Inflammatory macrophage (primary cell): ENCODE data around the gene ASCC3.
"Not testable (repeated sequence)": the region's sequence is repeated elsewhere in the genome, so short reads cannot be mapped to it uniquely, and the experiment has no call there.

Experiments used
- DNase-seq, 2 donors: peaks; one replicate each; pipeline ENCODE4 v3.0.0-alpha.2; 2020 to 2022

The ASCC3 gene

DNA sequence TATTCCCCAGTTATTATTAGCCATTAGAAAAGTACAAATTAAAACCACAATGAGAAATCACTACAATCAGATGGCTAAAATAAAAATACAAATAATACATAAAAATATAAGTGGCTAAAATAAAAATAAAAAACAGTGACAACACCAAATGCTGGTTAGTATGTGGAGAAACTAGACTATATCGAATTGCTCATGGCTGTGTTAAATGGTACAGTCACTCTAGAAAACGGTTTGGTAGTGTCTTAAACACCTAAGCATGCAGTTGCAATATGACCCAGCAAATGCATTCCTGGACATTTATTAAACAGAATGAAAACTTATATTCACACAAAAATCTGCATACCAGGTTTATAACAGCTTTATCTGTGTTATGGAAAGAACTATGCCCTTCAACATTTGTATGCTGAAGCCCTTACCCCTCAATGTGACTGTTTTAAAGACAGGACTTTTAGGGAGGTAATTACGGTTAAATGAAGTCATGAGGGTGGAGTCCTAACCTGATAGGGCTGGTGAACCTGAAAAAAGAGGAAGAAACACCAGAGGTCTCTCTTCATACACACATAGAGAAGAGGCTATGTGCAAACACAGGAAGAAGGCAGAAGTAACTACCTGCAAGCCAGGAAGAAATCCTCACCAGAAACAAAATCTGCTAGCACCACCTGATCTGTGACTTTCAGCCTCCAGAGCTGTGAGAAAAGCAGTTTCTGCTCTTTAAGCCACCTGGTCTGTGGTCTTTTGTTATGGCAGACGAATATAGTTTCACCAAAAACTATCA is 84.9 kb downstream of the ASCC3 start:
- DNase-seq = no peak

DNA sequence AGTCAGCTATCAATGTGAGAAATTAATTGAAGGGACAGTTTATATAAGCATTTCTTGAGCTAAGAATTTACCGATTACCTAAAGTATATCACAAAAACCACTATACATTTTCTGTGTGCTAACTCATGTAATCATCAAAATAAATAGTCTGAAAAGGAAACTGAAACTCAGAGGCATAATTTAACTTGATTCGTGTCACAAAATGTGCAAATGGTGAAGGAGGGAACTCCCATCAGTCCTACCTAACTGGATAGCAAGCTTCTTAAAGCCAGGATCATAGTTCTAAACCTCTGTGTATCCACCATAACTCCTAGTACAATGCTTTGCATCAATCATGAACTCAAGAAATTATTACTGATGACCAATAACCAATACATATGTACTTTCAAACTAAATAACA is 91.0 kb downstream of the ASCC3 start:
- DNase-seq = no peak

DNA sequence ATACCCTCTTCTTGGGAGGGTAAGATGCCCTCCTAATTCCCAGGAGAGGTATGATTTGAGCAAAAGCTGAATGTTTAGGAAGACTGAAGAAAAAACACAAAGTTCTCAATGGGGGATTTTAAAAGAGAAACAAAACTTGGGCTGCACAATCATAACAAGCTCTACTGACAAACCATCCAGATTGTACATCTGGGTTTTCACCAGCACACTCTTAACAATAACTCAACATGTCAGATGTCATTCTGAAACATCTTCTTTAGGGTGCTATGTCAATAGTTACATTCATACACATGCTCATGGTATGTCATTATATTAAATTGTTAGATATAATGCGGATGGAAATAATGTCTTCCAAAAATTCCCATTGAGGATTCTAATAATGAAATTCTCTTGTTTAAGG is 95.1 kb downstream of the ASCC3 start:
- DNase-seq = no peak

DNA sequence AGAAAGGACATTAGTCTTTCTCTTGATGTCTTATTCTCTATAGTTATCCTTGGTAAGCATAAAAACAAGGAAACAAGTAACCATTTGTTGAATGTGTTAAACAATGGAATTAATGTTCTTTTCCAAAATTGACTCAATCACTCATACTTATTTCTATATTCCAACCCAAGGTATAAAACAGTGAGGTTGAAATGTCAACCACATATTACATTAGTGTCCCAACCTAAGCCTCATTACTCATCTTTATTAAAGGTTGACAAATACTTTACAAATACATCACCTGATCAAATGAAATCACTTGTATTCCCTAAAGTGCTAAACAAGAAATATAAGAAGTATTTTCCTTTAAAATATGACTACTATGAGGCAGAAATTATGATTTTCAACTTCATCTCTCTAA is 100.5 kb downstream of the ASCC3 start:
- DNase-seq = no peak

DNA sequence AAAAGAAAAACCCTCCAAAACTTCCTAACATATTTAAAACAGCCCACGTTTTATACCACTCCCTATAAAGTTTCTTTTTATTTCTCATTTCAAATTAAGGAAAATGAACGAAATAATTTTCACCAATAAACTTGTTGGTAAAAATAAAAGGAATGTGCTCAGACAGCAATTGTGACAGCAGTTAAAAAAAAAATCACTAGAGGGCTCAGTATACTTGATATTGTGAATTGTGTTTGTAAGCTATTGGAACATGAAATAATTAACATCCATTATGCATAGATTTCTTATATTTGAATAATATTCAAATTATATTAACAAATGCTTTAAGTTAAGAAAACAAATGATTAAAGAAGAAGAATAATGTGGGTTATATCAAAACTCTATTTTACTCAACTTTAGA is 105.5 kb downstream of the ASCC3 start:
- DNase-seq = no peak

DNA sequence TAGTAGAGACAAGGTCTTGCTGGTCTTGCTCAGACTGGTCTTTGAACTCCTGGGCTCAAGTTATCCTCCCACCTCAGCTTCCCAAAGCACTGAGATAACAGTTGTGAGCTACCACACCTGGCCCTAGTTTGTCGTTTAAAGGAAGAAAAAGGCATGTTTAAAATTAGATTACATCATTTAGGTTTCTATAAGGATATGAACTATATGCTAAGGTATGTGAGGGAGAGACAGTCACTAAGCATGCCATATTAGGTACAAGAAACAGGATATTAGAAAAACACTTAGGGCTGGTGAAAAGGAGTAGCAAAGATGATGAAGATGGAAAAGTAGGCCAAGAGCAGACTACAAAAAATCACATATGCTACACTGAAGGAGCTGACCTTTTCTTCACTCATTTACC is 106.4 kb downstream of the ASCC3 start:
- no peak for DNase-seq

DNA sequence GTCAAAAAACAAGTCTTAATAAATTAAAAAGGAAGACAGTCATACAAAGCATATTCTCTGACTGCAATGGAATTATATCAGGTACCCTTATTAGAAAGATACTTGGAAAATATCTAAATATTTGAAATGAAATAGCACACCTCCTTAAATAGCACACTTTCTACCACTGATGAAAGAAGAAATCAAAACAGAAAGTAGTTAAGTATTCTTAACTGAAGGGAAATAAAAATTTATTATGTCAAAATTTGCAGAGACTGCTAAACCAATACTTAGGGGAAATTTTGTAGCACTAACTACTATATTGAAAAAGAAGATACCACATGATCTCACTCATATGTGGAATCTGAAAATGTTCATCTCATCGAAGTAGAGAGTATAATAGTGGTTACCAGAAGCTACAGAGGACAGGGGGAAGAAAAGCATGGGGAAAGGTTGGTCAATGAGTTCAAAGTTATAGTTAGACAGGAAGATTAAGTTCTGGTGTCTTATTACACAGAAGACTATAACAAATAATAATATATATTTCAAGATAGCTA is 112.2 kb downstream of the ASCC3 start:
- no peak for DNase-seq

DNA sequence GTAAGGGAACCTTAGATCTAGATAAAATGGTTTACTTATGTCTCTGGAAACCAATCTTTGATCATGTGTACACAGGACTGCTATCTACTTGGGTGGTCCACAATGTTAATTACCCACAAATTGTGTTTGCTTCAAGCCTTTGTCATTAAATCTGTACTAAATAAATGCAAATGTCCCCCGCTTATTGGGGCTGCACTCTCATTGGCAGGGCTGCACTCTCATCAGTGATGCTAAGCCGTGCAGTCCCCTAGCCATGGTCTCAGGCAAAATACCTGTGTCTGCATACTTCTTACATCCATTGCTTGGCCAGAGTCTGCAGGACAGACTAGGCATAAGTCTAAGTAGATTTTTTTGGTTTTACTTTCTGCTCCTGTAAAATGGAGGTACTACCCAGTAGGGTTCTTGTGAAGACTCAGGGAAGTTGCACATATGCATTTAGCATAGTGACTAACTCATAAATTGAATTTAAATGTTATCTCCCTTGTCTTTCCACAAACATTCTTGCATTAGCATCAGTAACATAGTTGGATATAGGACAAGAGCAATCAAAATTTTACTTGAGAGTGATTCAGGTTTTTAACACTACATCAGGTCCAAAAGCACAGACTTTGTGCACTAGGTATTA is 117.4 kb downstream of the ASCC3 start:
- DNase-seq = no peak

DNA sequence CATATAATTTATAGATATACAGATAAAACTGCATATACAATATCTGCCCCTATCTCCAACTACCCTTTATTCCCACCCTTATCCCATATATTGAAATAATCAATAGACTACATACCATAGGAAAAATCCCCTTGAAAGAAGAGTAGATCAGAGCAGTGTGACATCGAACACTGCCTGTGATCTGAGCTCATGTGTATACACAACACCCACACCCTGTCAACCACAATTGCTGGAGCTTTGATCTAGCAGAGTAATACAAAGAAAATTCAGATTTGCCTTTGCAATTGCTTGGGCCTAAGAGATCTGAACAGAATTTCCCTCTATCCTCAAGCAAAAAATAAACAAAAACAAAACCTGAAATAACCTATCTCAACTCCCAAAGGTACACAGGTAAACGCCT is 119.3 kb downstream of the ASCC3 start:
- DNase-seq = no peak

DNA sequence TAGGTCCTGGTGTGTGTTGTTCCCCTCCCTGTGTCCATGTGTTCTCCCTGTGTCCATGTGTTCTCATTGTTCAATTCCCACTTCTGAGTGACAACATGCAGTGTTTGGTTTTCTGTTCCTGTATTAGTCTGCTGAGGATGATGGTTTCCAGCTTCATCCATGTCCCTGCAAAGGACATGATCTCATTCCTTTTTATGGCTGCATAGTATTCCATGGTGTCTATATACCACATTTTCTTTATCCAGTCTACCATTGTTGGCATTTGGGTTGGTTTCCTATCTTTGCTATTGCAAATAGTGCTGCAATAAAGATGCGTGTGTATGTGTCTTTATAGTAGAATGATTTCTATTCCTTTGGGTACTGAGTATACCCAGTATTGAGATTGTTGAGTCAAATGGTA is 122.7 kb downstream of the ASCC3 start:
- DNase-seq = not testable (repeated sequence)

DNA sequence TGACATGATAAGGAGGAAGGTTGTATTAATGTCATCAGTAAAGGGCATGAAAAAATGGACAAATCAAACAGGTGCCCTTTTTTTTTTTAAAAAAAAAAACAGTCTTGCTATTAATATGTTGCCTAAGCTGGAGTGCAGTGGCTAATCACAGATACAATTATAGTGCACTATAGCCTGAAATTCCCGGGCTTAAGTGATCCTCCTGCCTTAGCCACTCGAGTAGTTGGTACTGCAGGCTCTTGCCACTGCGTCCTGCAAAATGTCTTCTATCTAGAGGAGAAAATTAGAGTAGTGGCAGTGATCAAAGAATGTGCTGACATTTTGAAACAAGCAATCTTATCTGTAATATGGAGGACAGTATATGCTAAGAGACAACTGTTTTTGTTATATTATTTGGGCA is 127.7 kb downstream of the ASCC3 start:
- DNase-seq = no peak

DNA sequence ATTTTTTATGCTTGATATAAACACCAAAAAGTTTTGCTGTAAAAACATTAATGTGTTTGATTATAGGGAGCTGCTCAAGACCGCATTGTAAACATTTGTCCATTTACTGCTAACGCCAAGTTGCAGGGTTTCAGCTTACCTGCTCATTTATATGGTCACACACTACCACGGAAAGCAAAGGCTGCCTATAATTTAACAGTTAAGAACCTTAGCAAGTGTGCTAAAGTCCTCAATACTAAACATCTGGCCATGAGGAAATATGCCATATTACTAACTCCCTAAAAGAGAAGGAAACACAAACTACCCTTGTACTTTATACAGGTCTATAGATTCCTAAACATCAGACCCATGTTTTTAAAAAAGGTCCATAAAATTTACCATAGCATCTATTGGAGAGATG is 129.5 kb downstream of the ASCC3 start:
- no peak for DNase-seq

DNA sequence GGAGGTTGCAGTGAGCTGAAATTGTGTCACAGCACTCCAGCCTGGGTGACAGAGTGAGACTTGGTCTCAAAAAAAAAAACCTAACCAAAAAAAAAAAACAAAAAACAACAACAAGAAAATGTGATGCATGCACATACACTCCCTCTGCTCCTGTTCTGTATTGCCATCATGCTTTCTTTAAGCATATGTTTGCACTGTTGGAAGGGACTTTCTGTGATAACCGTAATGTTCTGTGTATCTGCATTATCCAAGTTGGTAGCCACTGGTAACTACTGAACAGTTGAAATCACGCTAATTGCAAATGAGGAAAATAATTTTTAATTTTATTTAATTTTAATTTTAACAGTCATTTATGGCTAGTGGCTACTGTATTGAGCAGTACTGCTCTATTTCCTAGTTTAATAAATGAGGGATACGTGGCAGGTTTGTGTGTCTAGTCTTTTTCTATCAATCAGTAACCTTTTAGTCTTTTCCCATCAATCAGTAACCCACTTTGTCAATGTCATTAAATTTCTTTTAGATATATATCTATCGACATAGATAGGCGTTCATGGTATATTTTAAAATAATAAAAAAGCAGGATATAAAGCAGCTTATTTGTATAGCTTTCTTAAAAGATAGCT is 135.6 kb downstream of the ASCC3 start:
- DNase-seq = no peak

DNA sequence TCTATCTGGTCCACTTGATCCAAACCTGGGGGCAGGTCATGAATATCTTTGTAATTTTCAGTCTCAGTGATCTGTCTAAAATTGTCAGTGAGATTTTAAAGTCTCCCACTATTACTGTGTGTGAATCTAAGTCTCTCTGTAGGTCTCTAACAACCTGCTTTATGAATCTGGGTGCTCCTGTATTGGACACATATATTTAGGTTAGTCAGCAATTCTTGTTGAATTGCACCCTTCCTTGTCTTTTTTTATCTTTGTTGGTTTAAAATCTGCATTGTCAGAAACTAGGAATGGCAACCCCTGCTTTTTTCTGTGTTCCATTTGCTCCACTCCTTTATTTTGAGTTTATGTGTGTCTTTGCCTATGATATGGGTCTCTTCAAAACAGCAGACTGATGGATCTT is 140.7 kb downstream of the ASCC3 start:
- DNase-seq = no peak

DNA sequence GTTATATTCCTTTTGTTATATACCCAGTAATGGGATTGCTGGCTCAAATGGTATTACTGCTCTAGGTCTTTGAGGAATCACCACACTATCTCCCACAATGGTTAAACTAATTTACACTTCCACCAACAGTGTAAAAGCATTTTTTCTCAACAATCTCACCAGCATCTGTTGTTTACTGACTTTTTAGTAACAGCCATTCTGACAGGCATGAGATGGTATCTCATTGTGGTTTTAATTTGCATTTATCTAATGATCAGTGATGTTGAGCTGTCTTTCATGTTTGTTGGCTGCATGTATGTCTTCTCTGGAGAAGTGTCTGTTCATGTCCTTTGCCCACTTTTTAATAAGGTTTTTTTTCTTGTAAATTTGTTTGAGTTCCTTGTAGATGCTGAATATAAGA is 143.4 kb downstream of the ASCC3 start:
- not testable (repeated sequence) for DNase-seq

DNA sequence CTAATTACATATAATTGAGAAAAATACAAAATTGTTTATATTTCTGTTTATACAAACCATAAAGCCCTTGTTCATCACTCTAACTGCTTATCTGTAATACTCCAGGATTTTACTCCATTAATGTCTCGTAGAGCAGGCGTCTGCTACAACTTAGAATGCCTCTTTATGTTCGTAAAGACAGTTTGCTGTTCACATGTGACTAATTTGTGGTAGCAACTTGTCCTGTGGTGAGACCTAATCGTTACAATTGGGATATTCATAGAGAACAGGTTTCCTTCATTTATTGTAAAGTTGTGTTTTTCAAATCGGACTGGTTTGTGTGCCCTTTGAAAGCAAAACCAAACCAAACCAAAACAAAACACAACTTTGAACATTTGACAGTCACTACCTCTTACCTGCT is 149.7 kb downstream of the ASCC3 start:
- DNase-seq = no peak

DNA sequence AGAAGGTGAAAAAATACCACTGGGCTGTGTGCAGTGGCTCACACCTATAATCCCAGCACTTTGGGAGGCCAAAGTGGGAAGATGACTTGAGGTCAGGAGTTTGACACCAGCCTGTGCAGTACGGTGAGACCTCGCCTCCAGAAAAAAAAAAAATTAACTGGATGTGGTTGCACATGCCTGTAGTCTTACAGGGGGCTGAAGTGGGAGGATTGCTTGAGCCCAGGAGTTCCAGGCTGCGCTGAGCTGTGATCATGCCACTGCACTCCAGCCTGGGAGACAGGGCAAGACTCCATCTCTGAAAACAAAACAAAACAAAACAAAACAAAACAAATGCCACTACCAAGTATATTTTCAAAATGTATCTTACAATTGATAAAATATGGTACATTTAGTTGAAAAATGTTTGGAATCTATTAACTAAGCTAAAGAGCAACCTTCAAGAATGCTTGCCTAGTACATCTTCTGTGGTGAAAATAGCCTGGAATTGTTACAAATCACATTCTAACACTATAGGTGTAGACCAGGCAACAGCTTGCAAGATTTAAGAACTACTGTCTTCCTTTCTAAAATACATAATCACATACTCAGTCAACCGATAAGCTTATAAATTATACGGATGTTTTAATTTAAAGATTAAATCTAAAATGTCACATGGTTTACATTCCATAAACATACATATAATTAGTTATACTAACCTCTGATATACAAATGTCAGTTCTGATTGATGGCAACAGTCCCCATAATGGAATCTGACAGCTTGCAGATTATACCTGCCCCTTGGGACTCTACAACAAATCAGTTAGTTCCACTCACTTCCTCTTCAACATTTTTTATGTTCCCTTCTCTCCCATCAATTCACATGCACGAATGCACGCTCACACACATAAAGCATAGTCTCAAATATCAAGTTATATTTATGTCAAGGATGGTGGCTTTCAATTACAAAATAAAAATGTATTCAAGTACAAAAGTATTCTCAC is 150.8 kb downstream of the ASCC3 start:
- DNase-seq = no peak

DNA sequence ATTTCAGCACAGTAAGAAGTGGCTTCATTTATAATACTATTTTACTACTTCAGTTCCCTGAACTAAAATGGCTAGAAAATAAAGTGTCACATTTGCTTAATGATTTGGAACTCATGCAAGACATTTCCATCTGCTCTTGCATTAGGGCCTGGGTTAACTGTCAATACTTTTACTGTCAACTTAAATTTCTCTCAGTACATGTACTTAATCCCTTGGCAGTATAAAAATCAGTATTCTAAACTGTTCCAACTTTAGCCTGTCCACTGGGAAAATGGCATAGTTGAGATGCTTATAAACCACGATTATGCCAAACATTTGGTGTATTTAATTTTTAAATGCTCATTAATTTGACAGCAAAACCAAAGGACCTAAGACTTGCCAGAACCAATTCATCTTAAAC is 154.5 kb downstream of the ASCC3 start:
- no peak for DNase-seq

DNA sequence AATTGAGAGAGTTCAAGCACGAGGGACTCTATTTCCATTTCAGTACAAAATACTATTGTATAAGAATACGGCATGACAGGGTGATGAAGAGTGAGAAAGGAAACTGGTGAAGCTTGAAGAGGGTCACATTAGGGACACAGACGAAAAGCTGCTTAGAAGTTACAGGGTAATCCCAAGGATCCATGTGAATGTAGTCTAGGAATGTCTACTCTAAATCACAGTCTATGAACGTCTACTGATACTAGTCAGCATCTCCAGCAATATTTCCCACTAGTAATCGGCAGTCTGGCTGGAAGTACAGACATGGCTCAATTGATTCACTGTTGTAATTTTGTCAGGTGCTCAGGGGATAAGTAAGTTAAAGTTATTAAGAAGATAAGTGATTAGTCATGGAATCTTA is 156.4 kb downstream of the ASCC3 start:
- DNase-seq = no peak

DNA sequence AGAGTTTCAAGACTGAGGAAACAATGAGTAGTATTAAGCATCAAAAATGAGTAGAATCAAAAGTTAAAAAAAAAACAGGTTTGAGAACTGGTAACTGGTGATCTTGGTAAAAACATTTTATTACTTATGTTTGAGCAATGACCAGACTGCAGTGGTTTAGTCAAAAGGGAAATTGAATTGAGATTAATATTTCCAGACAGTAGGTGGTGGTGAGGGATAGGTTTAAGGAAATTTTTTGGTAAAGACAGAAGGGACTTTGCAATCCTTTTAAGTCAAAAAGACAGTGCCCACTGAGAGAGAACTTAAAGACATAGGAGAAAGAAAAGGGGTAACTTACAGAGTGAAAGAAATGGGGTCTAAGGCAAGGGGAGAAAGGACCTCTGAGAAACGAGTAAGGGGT is 156.9 kb downstream of the ASCC3 start:
- no peak for DNase-seq

DNA sequence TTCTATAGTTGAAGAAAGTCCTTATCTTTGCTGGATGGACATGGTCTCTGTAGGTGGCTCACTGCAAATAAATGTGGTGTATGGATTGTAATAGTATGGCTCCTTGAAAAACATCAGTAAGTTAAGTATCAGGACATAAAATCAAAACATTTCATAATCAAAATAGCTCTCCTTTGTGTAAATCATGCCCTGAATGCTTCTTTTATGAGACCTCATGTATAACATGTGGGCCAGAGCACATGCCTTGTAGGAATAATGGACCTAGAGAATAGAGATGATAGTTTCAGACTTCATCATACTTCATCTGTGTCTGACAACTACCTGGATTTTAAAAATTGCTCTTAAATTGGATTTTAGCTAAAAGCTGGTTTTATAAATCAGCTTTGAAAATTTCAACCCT is 159.9 kb downstream of the ASCC3 start:
- no peak for DNase-seq

DNA sequence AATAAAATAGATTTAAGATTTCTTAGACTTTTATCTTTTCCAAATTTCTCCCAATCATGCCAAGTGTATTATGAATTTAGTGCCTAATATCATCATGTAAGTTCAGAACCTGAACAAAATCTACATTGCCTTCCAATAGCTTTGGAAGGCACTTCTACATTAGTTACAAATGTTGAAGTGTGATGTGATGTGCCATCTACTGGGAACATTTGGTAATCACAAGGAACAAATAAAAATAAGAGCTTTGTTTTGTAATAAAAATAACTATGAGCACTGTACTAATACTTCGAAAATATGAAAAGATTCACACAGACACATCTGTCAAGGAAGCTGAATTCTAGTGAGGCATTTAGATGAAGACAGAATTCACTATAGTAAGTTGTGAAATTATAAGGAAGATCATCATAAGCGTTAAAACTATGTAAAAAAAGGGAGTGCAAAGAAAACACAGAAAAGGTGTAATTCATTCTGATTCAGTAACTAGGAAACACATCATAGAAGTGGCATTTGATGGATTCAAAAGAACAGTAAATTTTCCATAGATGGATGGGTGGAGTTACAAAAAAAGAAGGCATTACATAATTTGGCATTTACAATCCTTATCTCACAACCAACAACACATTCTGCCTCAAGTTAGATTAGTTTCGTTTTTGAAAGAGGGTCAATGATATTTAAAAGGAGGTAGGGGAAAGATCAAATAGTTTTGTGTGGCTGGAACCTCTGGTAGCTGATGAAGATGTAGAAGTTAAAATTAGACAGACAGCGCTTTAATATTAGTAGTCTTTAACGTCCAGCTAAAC is 161.0 kb downstream of the ASCC3 start:
- DNase-seq = peak; percentile 12 to 23
